Stimulated activated CD4-positive, alpha-beta T cell treated with anti-CD3 and anti-CD28 coated beads, Interleukin-12 subunit alpha, Interleukin-12 subunit beta, amount 100 ng/mL, for 48 hours (primary cell): ENCODE measurements around the gene FLT4.

Source experiments
- DNase-seq, 3 donors: peaks; one replicate each; pipeline ENCODE4 v3.0.0-alpha.2; 2020; ENCODE audit warnings: low read depth in 2 of 3, low spot score in 1 of 3

FLT4 gene

DNA sequence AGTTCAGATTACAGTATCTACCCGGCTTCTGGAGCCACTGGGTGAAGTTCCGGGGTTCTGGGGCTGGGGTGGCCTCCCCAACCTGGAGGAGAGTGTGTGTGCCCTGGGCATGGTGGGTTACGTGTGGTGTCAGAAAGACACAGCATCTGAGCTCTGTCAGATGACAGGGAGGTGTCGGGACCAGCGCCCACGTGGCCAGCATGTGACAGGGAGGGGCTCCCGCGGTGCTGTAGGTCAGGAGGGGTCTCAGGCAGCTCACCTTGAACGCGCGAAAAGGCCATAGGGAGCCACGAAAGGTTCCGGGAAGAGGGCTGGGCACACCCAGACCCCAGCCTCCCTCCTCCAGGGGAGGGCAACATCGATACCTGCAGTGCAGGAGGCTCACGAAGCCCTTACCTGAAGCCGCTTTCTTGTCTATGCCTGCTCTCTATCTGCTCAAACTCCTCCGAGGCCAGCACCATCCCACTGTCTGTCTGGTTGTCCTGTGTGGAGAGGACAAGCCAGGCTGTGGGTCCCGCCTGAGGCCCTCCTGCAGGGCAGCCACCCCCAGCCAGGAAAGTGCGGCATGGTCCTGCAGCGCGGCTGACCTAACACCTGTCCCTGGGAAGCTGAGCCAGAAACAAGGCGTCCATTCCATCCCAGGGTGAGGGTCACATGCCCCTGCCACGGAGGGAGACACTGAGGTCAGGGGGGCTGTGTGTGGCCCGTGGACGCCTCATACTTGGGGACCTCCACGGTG, 40.7 kb downstream of the FLT4 start:
- DNase-seq, result no peak

DNA sequence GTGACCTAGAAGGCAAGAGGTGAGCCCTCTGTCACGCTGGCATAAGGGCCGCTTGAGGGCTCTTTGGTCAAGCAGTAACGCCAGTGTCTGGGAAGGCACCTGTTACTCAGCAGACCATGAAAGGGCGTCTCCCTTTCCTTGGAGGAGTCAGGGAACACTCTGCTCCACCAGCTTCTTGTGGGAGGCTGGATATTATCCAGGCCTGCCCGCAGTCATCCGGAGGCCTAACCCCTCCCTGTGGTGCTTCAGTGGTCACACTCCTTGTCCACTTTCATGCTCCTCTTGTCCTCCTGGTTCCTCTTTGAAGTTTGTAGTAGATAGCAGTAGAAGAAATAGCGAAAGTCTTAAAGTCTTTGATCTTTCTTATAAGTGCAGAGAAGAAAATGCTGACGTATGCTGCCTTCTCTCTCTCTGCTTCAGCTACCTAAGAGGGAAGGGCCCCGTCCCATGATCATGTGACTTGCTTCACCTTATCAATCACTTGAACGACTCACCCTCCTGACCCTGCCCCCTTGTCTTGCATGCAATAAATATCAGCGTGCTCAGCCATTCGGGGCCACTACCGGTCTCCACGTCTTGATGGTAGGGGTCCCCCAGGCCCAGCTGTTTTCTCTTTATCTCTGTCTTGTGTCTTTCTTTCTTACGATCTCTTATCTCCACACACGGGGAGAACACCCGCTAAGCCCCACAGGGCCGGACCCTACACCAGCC, 41.4 kb downstream of the FLT4 start:
- no peak for DNase-seq

DNA sequence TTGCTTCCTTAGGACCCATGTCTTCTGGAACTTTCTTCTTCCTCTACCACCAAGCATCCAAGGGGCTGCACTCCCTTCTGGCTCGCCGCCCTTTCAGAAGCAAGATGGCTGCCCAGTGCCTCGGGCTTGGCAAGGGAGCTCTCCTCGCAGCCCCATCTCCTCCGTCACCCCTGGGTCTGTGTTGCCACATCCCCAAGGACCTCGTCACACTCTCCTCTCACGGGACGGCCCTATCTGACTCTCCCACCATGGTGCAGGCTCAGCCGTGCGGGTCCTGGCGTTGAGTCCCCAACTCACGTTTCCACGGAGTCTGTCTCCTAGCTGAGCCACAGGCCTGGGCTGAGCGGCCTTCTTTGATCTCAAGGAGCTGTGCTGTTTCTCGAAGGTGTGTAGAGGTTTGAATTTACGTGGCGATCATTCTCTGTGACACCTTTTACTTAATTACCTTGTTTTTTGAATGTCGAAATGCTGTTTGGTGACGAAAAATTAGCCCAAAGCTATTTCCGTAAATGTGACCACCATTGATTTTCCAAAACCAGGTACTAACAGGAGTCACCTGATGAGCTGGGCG, 43.1 kb downstream of the FLT4 start:
- DNase-seq, result no peak

DNA sequence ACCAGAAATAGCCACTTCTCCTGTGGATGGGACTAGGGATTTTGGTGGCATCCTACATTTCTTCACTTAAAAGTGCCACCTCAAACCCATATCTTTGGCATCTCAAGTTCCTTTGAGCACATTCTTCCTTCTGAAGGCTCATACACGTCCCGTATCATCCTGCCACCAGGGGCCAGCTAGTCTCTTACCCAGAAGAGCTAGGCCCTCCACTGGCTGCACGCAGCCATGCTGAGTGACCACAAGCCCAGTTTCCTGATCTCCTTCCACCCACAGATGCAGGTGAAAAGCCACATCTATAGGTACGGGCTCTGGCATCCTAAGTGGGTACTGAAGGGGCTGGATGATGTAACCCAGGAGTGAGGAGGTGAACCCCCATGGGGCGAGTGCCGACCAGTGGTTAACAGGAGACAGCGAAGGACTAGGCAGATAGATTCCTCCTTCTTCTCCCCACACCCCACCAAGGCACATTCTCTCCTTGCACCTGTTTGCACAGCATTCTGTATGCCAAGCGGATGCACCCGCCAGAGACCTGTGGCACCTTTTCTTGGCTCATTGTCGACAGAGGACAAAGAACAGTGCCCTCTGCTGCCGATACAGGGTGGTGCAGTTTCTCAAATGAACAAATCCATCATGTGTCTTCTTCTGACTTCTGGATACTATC, 43.7 kb downstream of the FLT4 start:
- DNase-seq, result peak; percentile 51 to 65 (median 52)

DNA sequence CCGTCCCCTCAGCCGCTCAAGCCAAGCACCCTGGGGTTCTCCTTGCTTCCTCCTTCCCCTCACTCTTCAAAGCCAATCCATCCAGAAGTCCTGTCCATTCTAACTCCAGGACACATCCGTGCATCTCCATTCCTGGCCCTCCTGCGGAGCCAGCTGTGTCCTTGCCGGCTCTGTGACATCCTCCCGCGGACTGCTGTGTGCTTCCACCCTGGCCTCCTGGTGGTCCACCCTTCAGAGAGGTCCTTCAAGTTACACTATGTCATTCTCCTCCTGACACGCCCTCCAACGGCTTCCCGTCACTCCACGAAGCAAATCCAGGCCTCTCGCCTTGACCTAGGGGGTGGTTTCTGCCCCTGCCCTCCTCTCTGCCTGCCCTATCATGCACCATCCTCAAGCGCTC, 45.1 kb downstream of the FLT4 start:
- no peak for DNase-seq

DNA sequence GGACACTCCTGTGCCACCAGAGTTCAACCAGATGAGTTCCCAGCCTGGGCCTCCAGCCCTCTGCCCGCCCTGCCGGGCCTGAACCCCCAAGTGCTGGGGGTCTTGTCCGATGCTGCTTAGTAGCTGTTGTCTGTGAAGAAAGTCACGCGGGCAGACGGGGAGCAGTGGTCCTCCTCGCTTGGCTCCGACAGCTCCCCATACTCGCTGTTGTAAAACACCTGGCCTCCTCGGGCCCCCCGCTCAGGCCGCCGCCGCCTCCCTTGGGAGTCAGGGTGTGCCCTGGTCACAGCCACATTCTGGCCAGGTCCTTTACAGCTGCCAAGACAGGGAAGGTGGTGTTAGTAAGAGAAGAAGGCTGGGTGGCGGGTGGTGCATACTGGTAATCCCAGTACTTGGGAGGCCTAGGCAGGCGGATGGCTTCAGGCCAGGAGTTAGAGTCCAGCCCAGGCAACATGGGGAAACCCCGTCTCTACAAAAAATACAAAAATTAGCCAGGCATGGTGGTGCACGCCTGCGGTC, 46.3 kb downstream of the FLT4 start:
- DNase-seq, result no peak

DNA sequence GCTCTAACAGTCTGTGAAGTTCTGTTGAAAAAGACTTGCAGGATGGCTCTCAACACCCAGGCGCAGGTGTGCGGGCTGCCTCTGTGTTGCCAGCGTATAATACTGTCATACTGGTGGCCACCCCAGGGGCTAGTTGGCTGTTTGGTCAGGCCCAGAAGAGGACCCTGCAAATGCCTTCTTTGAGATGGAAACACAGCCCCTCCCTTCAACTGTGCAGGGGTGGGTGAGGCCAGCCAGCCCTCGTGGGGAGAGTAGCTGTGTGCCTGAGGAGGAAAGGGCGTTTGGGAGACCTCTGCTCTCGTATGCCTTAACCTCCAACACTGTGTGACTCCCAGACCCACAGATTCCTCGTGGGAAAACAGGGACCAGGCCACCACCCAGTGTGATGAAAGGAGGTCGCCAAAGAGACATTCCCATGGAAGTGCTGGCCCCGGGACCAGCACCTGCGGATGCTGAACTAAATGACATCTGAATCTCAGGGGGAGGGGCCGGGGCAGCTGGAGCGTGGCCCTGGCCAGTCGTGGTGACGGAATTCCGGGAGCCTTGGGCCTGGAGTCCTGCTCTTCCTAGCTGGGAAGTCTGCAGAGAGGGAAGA, 46.8 kb downstream of the FLT4 start:
- no peak for DNase-seq

DNA sequence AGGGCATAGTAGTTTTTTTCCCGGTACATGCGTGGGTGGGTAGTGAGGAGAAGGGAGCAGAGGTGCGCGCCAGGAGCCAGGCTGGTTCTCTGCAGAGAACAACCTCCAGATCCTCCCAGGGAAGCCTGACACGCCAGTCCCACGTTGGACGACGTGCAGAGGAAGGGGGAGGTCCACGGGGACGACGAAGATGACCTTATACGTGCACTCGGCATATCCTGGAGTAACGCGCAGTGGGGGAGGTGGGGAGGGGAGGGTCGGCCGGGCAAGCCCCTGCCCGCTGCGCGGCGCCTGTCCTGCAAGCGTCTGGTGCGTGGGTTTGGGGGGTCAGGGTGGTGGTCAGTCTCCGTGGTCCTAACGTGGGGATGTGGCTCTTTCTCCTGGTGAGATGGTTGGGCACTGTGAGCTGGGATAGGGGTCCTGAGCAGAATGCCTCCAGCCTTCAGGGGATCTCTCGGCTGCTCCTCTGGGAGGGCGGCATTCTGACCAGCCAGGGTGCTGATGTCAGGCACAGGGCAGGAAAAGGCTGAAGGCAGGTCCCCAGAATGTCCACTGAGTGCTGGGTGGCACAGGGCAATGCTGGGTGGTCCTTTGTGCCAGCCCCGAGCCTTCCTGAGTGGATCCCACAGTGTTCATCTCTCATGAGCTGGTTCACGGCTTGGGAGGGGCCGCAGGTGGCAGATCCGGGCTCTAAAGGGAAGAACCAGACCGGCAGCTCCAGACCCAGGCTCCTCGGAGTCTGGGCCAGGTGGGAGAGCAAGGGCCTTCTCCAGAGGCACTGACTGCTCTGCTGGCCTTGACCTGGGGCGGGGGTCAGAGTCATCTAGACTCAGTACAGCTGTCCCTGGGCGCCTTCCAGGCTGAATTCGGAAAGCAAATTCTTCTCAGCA, 47.6 kb downstream of the FLT4 start:
- no peak for DNase-seq

DNA sequence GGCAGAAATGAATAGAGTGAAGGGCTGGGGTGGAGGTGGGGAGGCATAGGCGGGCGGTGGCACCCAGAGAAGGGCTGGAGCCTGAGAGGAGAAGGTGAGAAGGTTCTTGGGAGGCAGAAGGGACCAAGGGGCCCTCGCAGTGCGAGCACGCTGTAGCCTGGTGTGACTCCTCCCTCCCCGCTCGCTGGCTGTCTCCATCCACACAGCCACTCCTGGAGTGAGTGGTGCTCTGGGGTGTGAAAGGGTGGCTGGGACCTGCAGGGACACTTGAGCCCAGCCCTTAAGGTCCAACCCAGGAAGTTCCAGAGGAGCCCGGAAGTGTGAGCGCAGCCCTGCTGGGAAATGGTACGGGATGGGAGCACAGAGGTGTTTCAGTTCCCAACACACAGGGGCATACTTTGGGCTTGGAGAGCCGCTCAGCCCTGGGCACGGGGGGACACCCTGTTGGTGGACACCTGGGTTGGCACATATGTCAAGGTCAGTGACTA, 48.8 kb downstream of the FLT4 start:
- DNase-seq, result no peak

DNA sequence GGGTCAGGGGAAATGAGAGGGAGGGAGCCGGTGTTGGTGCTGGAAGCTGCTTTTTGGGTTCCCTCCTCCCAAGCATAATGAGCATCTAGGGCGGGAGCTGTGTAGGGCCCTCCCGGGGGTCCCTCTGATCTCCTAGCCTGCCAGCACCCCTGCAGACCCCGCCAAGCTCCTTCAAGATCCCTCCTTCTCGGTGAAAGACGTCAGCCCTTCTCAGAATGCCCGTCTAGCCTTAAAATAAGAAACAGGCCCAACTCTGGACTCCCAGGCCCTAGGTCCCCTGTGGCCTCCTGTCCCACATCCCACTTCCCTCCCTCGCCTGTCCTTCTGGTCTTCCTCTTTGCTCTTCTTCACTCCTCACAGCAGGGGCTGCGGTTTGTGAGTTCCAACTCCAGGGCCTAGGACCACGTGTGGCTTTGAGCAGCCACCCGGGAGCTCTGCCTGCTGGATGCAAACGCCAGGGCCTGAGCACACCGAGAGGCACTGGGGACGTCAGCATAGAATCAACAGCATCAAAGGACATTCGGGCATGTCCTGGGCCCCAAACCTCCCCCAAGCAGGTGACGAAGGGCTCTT, 49.3 kb downstream of the FLT4 start:
- DNase-seq, result no peak

DNA sequence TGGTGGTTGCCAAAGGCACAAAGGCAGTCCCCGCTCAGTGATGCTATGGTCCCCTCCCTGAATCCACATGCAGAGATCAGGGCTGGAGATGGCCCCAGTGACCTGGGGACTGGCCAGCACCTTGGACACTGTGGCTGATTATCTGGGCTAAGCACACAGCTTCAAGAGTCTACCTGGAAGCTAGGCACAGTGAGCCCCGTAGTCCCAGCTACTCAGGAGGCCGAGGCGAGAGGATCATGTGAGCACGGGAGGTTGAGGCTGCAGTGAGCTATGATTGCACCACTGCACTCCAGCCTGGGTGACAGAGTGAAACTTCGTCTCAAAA, 49.8 kb downstream of the FLT4 start:
- DNase-seq, result no peak

DNA sequence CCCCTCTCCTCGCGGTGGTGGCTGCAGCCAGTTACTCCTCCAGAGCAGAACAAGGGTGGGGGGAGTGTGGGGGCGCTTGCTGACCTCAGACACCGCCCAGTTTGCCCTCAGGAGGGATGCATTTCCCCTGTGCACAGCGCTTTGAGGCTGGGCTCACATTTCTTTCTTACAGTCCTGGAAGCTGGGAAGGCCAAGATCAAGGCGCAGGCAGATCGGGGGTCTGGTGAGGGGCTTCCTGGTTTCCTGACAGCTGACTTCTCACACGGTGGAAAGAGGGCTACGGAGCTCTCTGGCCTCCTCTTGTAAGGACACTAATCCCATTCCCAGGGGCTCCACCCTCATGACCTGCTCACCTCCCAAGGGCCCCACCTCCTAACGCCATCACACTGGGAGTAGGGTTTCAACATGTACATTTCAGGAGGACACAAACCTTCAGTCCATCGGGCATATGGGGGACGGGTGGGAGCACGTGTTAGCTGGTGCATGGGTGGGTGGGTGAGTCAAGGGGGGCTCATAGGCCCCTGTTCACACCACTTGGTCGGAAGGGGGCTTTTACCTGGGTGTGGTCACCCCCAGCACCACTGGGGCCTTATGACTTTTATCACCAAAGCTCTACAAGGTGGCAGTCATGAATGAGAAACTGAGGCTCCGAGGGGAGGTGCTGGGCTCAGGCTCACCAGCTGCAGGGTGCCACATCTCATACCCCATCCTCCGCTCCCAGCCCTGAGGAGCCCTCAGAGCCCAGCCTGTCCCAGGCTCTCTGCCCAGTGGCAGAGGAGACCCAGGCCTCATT, 50.4 kb downstream of the FLT4 start:
- no peak for DNase-seq

DNA sequence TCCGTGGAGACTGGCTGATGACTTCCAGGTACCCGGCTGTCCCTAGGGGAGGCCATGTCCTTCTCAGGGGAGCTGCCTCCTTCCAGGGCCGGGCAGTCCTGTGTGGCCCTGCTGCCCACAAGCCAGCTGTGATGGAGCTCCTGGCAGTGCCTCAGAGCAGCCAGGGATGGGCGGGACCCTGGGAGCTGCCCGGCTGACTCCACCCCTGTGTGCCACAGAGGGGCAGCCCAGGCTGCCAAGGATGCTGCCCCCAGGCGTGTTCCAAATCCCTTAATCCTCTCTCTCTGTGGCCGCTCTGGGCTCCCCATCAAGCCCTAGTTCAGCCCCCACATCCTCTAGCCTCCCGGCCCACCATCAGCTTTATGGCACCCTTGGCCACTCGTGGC, 51.1 kb downstream of the FLT4 start:
- no peak for DNase-seq

DNA sequence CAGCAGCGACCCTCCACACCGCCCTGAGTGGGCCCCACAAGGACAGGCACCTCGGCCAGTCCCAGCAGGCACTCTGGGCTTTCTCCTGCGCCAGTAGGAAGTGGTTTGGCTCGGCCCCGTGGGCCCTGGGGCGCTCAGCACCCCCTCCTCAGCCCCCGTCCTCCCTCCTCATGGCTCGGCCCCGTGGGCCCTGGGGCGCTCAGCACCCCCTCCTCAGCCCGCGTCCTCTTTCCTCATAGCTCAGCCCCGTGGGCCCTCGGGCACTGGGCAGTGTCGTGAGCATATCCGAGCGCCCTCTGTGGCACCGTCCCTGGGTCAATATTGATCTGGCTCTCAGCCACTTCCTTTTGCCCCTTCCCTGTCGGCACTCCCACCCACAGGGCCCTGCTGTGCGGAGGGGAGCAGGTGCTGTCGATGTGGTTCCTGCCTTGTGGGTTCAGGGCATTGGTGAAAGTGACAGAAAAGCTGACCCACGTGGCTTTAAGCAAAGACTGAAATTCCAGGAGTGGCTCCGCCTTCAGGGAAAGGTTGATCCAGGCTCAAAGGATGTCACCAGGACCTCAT, 52.6 kb downstream of the FLT4 start:
- DNase-seq, result no peak

DNA sequence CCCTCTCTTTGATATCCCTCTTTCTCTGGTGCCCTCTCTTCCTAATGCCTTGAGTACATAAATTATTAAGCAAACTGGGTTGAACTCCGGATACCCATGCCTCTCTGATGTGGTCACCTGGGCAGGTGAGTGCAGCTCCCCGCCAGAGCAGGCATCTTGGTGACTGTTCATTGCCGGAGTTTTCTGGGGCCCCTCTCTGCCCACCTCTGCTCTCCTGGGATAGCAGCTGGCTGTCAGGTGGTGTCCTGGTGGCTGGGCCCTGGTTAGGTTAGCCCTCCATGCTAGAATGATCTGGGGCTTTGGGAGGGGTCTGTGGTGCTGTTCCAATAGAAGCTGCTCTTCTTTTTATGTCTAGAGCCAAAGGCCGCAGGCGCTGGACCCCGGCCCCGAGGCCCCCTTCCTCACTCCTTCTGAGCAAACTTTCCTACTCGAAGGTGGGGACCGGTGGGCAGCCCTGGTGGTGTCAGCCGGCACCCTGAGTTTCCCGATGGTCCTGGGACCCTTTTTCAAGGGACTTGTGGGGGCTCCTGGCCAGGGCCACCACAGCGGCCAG, 53.2 kb downstream of the FLT4 start:
- DNase-seq, result no peak

DNA sequence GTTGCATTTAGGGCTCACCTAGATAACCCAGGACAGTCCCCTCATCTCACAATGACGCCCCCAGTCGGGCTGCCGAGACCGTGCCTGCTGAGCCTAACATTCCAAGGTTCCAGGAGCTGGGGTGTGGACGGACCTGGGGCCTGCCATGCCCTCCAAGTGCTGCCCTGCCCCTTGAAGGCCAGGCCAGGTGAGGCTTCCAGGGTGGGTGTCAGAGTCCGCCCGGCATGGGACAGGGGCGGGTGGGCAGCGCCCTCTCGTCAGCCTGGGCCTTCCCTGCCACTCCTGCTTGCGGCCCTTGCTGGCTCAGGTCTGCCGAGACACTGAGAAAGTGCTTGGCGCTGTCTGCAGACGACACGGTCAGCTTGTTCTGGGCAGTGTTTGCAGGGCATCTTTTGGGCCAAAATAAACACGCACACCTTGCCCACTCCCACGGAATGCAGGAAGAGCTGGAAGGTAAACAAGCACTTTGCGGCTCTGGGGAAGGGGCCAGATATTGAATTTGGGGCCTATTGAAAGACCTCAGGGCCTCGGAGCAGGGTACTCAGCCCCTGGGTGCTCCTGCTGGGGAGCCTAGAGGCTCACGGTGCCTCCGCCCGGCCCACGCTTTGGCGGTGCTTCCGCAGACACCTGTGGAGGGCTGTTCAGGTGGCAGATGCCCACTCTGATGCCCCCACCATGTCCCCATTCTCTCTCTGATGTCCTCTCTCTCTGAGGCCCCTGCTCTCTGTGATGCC, 53.9 kb downstream of the FLT4 start:
- no peak for DNase-seq

DNA sequence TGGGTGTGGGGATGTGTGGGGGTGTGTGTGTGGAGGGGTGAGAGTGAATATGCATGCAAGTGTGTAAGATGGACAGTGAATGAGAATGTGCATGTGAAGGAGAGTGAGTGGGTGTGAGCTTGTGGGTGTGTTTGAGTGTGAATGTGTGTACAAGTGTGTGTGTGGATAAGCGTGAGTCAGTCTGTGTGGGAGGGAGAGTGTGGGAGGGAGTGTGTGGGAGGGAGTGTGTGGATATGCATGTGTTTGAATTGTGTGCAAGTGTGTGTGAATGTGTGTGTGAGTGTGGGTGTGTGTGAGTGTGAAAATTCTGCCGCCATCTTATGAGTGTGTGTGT, 54.4 kb downstream of the FLT4 start:
- no peak for DNase-seq
